HG02623 (cell line): ENCODE measurements around the gene POLR3C.
"Not testable (repeated sequence)": the region's sequence is repeated elsewhere in the genome, so short reads cannot be mapped to it uniquely, and the experiment has no call there.

Experiments used
- ATAC-seq: cut with Tn5 transposase; IDR thresholded peaks from one replicate; pipeline ENCODE4 v1.9.1; 2021; ENCODE audit warnings: moderate library complexity; ENCODE audit not compliant: unreplicated experiment

POLR3C gene

GRCh38 chr1:145818095-145818494 is 5.9 kb upstream of the POLR3C start:
- ATAC-seq: not testable (repeated sequence)

- not testable (repeated sequence) for ATAC-seq
Measured at GRCh38 chr1:145822779-145823331, 1.1 kb upstream of the POLR3C start.

GRCh38 chr1:145824499-145824842 is 471 bp downstream of the POLR3C start:
- no peak for ATAC-seq

- no peak for ATAC-seq
Measured at GRCh38 chr1:145826030-145826429, 2.0 kb downstream of the POLR3C start.

GRCh38 chr1:145827966-145828365 is 4.0 kb downstream of the POLR3C start:
- no peak for ATAC-seq

- no peak for ATAC-seq
Measured at GRCh38 chr1:145828367-145829026, 4.5 kb downstream of the POLR3C start.

GRCh38 chr1:145830810-145831209 is 6.8 kb downstream of the POLR3C start:
- not testable (repeated sequence) for ATAC-seq

- ATAC-seq: no peak
Measured at GRCh38 chr1:145837656-145838055, 13.7 kb downstream of the POLR3C start.

- ATAC-seq: no peak
Measured at GRCh38 chr1:145843031-145843430, 19.0 kb downstream of the POLR3C start.

GRCh38 chr1:145845144-145845513 is 21.1 kb downstream of the POLR3C start:
- ATAC-seq: peak; percentile 65

GRCh38 chr1:145845514-145846161 is 21.6 kb downstream of the POLR3C start, which contains the start of gene NUDT17:
Gene NUDT17 (plus strand): TSS chr1:145845630. CDS start chr1:145845641, 11 bp downstream.
- peak; percentile 57 for ATAC-seq

GRCh38 chr1:145846201-145846612 is 22.2 kb downstream of the POLR3C start:
- ATAC-seq: no peak

GRCh38 chr1:145847827-145848226 is 23.8 kb downstream of the POLR3C start:
- no peak for ATAC-seq

- ATAC-seq: no peak
Measured at GRCh38 chr1:145849356-145850160, 25.6 kb downstream of the POLR3C start.

- no peak for ATAC-seq
Measured at GRCh38 chr1:145855426-145855948, 31.5 kb downstream of the POLR3C start.

GRCh38 chr1:145857170-145857569 is 33.2 kb downstream of the POLR3C start:
- ATAC-seq: no peak

- ATAC-seq: peak; percentile 16
Measured at GRCh38 chr1:145858238-145858900, 34.4 kb downstream of the POLR3C start.

GRCh38 chr1:145858901-145859490 is 35.0 kb downstream of the POLR3C start, which contains the start of gene PIAS3:
Gene PIAS3 (minus strand): TSS chr1:145859081. CDS start chr1:145858990, 91 bp downstream.
- ATAC-seq: peak; percentile 83

GRCh38 chr1:145859491-145860023 is 35.6 kb downstream of the POLR3C start:
- ATAC-seq: peak; percentile 67
